ENCODE measurements around the gene PARD3B. TPM values are rescaled to one million over a fixed set of nuclear protein-coding genes. Genes with fewer than 3 reads are reported as not detected.

The PARD3B gene
- total RNA-seq, 1 experiment from 2014 or later, result 6.4 TPM

DNA sequence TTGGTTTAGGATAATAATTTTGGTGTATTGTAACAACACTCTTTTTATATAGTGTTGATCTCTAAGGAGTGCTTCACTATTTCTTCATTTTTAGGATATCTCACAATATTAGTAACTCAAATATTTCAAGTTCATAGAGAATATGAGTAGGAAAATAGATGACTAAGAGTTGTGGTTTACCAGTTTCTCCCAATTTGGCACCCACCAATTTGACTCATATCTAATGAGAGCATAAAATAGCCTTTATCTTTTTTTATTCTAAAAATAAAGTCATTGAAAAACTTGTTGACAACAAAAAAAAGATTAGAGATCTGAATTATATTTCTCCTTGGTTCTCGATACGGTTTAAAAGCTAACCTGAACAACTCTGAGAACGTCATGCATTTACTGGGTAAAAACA, 204.0 kb downstream of the PARD3B start:
- H2BK5ac ChIP-seq (ENCODE audit: insufficient read length, low read length), result no peak overlapping the region
- no peak overlapping the region for H3K4ac ChIP-seq (ENCODE audit: low read depth, low read length)
- H2BK120ac ChIP-seq (ENCODE audit: low read depth, low read length, poor library complexity, severe bottlenecking), result no peak overlapping the region
- H3K18ac ChIP-seq (ENCODE audit: insufficient read length, low read depth, low read length), result no peak overlapping the region
- no peaks in the 10 kb centered on the region for H3K23me2 ChIP-seq (ENCODE audit: insufficient read length, low read depth, low read length, poor library complexity, severe bottlenecking)
- H3K9me3 ChIP-seq (ENCODE audit: control insufficient read depth, low read depth, low read length), result no peaks in the 10 kb centered on the region
- H4K20me1 ChIP-seq (ENCODE audit: control insufficient read depth, insufficient read depth, insufficient read length), result no peaks in the 10 kb centered on the region
- Mint-ChIP-seq H3K36me3 (ENCODE audit: insufficient read depth in 1 of 3, low read depth in 3 of 3) (peaks cover 2 to 6% (median 5%) of the 10 kb centered on the region in 3 experiments; a peak in 3 of 7 replicates), H3K27ac (no peak overlapping the region), H3K27me3 (ENCODE audit: low read depth) (no peaks in the 10 kb centered on the region), H3K9me3 (peaks cover 5% of the 10 kb centered on the region in 2 experiments; a peak in 3 of 5 replicates), H3K4me3 (no peak overlapping the region), H3K4me1 (no peaks in the 10 kb centered on the region)
- H2BK20ac ChIP-seq (ENCODE audit: low read depth, low read length, poor library complexity, severe bottlenecking), result no peak overlapping the region
- H4K5ac ChIP-seq (ENCODE audit: insufficient read length, low read depth, low read length), result no peak overlapping the region
- no peak overlapping the region for H2BK15ac ChIP-seq (ENCODE audit: low read depth, low read length)
- H3K4me1 ChIP-seq (ENCODE audit: insufficient read depth, low read length), result no peaks in the 10 kb centered on the region
- H4K8ac ChIP-seq (replicated peaks; ENCODE audit: insufficient read length, low read depth, low read length), result no peak overlapping the region
- H4K91ac ChIP-seq (ENCODE audit: insufficient read length, low read depth, low read length), result no peak overlapping the region
- no peak overlapping the region for H3K23ac ChIP-seq (ENCODE audit: insufficient read length, low read depth, low read length)
- TF ChIP-seq, protein P1, sequence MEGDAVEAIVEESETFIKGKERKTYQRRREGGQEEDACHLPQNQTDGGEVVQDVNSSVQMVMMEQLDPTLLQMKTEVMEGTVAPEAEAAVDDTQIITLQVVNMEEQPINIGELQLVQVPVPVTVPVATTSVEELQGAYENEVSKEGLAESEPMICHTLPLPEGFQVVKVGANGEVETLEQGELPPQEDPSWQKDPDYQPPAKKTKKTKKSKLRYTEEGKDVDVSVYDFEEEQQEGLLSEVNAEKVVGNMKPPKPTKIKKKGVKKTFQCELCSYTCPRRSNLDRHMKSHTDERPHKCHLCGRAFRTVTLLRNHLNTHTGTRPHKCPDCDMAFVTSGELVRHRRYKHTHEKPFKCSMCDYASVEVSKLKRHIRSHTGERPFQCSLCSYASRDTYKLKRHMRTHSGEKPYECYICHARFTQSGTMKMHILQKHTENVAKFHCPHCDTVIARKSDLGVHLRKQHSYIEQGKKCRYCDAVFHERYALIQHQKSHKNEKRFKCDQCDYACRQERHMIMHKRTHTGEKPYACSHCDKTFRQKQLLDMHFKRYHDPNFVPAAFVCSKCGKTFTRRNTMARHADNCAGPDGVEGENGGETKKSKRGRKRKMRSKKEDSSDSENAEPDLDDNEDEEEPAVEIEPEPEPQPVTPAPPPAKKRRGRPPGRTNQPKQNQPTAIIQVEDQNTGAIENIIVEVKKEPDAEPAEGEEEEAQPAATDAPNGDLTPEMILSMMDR (conservative IDR thresholded peaks at IDR 0.05), result no peak
- no peak overlapping the region for H2BK12ac ChIP-seq (ENCODE audit: insufficient read length, low read depth, low read length)
- H3K27ac ChIP-seq (ENCODE audit: insufficient read length, low read depth, low read length), result no peak overlapping the region
- no CpG with 5 or more reads among the region's 3 CpGs for WGBS (ENCODE audit: extremely low coverage, insufficient read length, low lambda C conversion rate)
- no peak overlapping the region for H3T11ph ChIP-seq (ENCODE audit: low read length)
- no peaks in the 10 kb centered on the region for H3K27me3 ChIP-seq (ENCODE audit: insufficient read depth, low read length)
- H3K14ac ChIP-seq (ENCODE audit: insufficient read depth, low read length), result no peak overlapping the region
- H2AK5ac ChIP-seq (ENCODE audit: insufficient read length, low read length), result no peak overlapping the region
- DNase-seq, result no peak
- no peak overlapping the region for H3K56ac ChIP-seq (ENCODE audit: insufficient read length, low read depth, low read length)
- no peaks in the 10 kb centered on the region for H3K79me2 ChIP-seq (ENCODE audit: insufficient read depth, low read length)
- no peak overlapping the region for H3K9ac ChIP-seq (ENCODE audit: extremely low read depth, insufficient read length, low read length)
- H3K79me1 ChIP-seq (ENCODE audit: insufficient read depth, low read depth, low read length, poor library complexity, severe bottlenecking), result no peaks in the 10 kb centered on the region
- H2AFZ ChIP-seq (ENCODE audit: low read length), result no peak overlapping the region
- no peak overlapping the region for H3K4me2 ChIP-seq (ENCODE audit: insufficient read depth, insufficient read length, low read length)

All from H9 (cell line).